Smooth muscle cell of trachea (primary cell): Measurements from ENCODE around the gene AVEN. TPM values are rescaled to one million over a fixed set of nuclear protein-coding genes. Genes with fewer than 3 reads are reported as not detected.

Experiments
- total RNA-seq: library from RNA; depleted of rRNA; stranded (reverse); fragments of >200 nt; gene quantifications from 2 replicates; pipeline ENCODE4 v1.2.1, GENCODE V29; 2014

The AVEN gene, protein sequence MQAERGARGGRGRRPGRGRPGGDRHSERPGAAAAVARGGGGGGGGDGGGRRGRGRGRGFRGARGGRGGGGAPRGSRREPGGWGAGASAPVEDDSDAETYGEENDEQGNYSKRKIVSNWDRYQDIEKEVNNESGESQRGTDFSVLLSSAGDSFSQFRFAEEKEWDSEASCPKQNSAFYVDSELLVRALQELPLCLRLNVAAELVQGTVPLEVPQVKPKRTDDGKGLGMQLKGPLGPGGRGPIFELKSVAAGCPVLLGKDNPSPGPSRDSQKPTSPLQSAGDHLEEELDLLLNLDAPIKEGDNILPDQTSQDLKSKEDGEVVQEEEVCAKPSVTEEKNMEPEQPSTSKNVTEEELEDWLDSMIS
- 19.7 and 30.8 TPM in 2 replicates for total RNA-seq

GRCh38 chr15:34038871-34039789 is at the start of gene AVEN:
TSS of gene AVEN (minus strand) at chr15:34039204. CDS start at chr15:34039046, 158 bp downstream.

DNA sequence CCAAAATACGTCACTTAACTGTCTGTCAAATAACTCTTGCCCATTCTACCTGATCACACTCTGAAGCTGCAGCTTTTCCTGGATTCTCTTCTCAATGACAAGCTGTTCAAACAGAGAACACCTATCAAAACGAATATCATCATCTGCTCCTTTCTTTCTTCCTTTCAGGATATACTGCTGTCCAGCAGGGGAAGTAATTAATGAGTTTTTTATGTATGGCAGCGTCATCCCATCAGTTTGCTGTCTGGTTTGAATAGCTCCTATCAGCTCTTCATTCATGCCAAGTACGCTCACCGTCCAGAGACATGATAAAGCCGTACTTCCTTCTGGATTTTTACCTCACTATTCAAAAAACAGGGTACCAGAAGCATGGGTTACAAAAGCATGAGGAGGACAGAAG is 70.8 kb downstream of the AVEN start, which contains the start of gene CHRM5:
Gene CHRM5, plus strand, starts transcription at position 274 of the 400 bp plus-strand sequence. CDS start 94,221 bp downstream, outside the sequence.

Other genes starting within 250 kb of the AVEN start
- under 0.01 and 0.15 TPM in 2 replicates for gene CHRM5, start 70.7 kb downstream of the AVEN start, total RNA-seq
- 30.3 and 42.9 TPM in 2 replicates for gene EMC7, start 62.7 kb upstream of the AVEN start, total RNA-seq
- 2.2 and 2.3 TPM in 2 replicates for gene PGBD4, start 62.9 kb upstream of the AVEN start, total RNA-seq
- 24.6 and 46.4 TPM in 2 replicates for gene KATNBL1, start 170.9 kb upstream of the AVEN start, total RNA-seq
- gene EMC4, start 185.8 kb upstream of the AVEN start, total RNA-seq, result 168 and 246 TPM in 2 replicates